GM19193 (cell line): Measurements from ENCODE around the gene SRD5A3.
A peak's percentile ranks its signal among the peaks of the same experiment; 100 is the strongest.

Source experiments
- POLR2A ChIP-seq: IDR thresholded peaks from 4 replicates; pipeline ENCODE4 v1.6.1; 2011; ENCODE audit not compliant: insufficient read depth, insufficient read length; ENCODE audit errors: extremely low read depth

The SRD5A3 gene

GRCh38 chr4:55385201-55385649 lies 39.2 kb downstream of the SRD5A3 start:
- no peak for TF ChIP-seq POLR2A

GRCh38 chr4:55386073-55386472 lies 40.0 kb downstream of the SRD5A3 start:
- TF ChIP-seq POLR2A, result no peak

- TF ChIP-seq POLR2A, result no peak
Observed at GRCh38 chr4:55386840-55387239, 40.8 kb downstream of the SRD5A3 start.

DNA sequence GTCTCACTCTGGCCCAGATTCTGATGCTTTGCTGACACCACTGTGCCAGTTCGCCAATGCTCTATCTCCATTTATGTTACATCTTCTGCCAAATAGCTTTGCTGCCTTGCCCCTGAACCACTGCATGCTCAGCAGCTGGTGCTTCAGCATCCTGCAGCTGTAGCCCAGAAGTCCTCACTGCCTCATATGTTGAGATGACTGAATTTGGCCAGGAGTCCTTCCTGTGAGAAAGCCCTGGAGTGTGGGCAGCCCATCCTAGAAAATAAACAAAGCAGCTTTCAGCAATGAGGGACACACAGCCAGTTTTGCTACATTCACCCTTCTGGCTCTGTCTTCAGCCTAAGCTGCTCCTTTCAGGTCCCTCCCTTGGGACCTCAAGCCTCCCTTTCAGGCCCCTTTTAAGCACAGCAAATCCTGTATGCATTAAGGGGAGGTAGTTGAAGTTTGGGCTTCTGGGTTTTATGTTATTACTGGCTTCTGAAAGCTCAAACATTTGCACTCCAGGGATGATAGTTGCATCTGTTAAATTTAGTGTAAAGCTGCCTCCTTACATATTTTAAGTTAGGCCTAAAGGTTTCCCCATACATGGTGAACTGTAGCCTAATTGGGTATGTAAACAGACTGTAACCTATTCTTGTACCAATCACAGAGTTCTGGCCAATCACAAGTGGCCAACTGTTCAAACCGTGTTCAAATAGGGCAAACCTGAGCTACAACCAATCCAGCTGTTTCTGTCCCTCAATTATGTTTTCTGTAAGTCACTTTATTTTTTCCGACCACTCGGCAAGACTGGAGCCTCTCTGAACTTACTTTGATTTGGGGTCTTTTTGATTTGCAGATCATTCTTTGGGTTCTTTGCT lies 47.6 kb downstream of the SRD5A3 start:
- TF ChIP-seq POLR2A, result no peak

- TF ChIP-seq POLR2A, result no peak
Observed at GRCh38 chr4:55395218-55395528, 49.1 kb downstream of the SRD5A3 start.

GRCh38 chr4:55395529-55396307 lies 49.7 kb downstream of the SRD5A3 start, which contains the start of gene TMEM165:
Gene TMEM165, plus strand, starts transcription at chr4:55395957. Its CDS starts 233 bp downstream, at chr4:55396190.
- TF ChIP-seq POLR2A, result peak; percentile 94

DNA sequence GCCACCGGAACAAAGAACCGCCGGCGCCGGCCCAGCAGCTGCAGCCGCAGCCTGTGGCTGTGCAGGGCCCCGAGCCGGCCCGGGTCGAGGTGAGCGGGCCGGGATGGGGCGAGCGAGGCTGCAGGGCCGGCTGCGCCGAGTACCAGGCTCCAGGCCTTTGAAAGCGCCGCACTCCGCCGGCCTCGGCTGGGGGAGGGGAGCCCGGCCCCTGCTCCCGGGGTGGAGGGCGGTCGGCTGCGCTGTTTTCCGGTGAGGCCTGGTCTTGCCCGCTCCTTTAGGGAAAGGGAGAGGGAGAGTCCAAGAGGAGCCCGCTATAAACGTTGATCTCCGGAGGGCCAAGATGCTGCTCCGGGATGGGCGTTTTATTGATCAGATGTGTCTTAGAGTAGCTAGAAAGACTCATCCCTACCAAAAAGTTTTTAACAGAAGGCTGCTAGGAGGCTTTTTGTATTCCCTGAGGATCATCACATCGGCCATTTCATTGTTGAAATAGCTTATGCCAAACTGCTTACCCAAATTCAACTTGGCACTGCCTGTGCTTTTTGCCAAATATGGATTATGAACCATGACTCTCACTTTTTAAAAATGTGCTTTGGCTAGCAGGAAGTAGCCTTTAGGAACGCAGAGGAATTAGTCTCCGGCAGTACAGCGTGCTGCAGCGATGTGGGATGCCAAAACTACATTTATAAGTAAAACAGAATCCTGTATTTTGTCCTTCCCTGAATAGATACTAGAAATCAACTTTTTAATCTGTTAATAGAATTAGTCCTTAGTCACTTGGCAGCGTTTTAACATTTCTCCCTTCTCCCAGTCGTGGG lies 50.5 kb downstream of the SRD5A3 start:
- TF ChIP-seq POLR2A, result no peak

- TF ChIP-seq POLR2A, result no peak
Observed at GRCh38 chr4:55397126-55397436, 51.0 kb downstream of the SRD5A3 start.

GRCh38 chr4:55397520-55398321 lies 51.7 kb downstream of the SRD5A3 start:
- no peak for TF ChIP-seq POLR2A

DNA sequence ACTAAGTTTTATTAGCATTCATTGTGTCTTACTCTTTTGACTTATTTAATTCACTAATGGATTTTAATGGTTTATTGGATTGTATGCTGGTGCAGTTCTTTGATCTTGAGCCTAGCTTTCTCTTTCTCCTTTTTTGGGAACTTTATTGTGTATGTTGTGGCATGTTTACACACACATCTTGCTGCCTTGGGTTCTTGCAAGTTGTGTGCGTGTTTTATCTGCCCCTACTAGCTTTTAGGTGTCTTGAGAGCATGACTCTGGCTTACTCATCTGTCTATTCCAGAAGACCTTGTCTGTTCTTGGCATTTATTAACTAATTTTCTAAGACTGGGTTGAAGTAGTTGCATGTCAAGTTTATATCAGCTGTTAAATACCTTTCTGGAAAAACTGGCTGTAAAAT lies 52.4 kb downstream of the SRD5A3 start:
- no peak for TF ChIP-seq POLR2A

DNA sequence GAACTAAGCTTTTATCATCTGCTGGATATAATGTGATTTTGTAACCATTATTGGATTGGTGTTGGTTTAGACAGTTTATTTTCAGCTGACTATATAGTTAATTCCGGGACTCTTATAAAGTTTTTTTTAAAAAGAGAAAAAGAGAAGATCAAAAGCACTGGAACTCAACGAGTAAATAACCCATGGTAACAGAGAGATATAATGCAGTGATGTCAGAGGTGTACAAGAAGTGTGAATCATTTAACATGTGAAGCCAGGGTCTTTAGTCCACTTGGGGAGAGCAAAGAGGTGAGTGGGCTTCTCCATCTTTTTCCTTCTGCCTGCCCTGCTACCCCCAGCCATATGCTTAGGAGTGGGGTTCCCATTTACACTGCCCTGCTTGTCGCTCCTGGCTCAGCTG lies 52.9 kb downstream of the SRD5A3 start:
- no peak for TF ChIP-seq POLR2A

DNA sequence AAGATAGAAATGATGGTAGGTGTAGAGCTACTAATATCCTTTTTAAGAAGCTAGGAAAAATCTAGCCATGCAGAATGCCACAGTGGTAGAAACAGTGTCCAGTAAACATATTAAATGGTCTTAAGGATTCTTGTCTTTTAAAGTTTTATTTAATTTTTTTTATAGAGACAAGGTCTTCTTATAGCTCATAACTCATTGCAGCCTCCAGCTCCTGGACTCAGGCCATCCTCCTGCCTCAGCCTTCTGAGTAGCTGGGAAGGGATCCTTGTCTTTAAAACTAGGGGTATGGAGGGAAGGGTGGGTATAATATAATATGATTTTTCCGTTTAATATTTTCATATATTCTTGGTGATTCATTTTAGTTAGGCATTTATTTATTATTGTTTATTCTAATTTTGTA lies 53.5 kb downstream of the SRD5A3 start:
- no peak for TF ChIP-seq POLR2A

- no peak for TF ChIP-seq POLR2A
Observed at GRCh38 chr4:55405073-55405472, 59.0 kb downstream of the SRD5A3 start.

GRCh38 chr4:55406545-55406944 lies 60.5 kb downstream of the SRD5A3 start:
- no peak for TF ChIP-seq POLR2A
